ENCODE data around the gene RNF220. TPM values are rescaled to one million over a fixed set of nuclear protein-coding genes. Genes with fewer than 3 reads are reported as not detected.

Gene RNF220
- total RNA-seq, 1 donor from 2014 or later: 52.5 TPM

DNA sequence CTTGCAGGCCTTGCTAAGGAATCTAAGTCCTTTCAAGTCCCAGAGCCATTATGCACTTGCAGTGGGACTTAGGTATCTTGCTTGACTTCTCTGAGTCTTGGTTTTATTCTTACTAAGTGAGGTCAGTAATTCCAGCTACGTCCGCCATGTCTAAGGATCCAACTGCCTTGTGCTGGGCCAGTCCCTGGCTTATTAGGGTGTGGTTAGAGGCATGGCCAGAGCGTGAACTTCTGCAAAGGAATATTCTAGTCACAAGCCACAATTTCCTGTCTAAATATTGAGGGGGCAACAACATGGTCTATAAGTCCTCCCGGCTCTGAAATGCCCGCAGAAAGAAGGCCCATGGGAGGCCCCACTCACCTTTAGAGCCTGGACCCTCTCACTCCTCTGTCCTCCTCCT, 186.3 kb downstream of the RNF220 start:
- Histone ChIP-seq H3K27me3 (no peaks in the 10 kb centered on the region), H3K36me3 (no peaks in the 10 kb centered on the region), H3K9me3 (no peaks in the 10 kb centered on the region), H3K4me1 (no peaks in the 10 kb centered on the region), H3K27ac (no peak overlapping the region), H3K4me3 (no peak overlapping the region)
- intact Hi-C loops (cut with DNase I): no loop called here
- no peak for DNase-seq (ENCODE audit: extremely low spot score in 2 of 2)
- TF ChIP-seq, protein P1, sequence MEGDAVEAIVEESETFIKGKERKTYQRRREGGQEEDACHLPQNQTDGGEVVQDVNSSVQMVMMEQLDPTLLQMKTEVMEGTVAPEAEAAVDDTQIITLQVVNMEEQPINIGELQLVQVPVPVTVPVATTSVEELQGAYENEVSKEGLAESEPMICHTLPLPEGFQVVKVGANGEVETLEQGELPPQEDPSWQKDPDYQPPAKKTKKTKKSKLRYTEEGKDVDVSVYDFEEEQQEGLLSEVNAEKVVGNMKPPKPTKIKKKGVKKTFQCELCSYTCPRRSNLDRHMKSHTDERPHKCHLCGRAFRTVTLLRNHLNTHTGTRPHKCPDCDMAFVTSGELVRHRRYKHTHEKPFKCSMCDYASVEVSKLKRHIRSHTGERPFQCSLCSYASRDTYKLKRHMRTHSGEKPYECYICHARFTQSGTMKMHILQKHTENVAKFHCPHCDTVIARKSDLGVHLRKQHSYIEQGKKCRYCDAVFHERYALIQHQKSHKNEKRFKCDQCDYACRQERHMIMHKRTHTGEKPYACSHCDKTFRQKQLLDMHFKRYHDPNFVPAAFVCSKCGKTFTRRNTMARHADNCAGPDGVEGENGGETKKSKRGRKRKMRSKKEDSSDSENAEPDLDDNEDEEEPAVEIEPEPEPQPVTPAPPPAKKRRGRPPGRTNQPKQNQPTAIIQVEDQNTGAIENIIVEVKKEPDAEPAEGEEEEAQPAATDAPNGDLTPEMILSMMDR (IDR thresholded peaks at IDR 0.05): no peak
- TF ChIP-seq POLR2A (IDR thresholded peaks at IDR 0.05) (no peak), POLR2AphosphoS5 (IDR thresholded peaks at IDR 0.05; ENCODE audit: insufficient read depth in 1 of 2, low read depth in 1 of 2) (no peak)

DNA sequence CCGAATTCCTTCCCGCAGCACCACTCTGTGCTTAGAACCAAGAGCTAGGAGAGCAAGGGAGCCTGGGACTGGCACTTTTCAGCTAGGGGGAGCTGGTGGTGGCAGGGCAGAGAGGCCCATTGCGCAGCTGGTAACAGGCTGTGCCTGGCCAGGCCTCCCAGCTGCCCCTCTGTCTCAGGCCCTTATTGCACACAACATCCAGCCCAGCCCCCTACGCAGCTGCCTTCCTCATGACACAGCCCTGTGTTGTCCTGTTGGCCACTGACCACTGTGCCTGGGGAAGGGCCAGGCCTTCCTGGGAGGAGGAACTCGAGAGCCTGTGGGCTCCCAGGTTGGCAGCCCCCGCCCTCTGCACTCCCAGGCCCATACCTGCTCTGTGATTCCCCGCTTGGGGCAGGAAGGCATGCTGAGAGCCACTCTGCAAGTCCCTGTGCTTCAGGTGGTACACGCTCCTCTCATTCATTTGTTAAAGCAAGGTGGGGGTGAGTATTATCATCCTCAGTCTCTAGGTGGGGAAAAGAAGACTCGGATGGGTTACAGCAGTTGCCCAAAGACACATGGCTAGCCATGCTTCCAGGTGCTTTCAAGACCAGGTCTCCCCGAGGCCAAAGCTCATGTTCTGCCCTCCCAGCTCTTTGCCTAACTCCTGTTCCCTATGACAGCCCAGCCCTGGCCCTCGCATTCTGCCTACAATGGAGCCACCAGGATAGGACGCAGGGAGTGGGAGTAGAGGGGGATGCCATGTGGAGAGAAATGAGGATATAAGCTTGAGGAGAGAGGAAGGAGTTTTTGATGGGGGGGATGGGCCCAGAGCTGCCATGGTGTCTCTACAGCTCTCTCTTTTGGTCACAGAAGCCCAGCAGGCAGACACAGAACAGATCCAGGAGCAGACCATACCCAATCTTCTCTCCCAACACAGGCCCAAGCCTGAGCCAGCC, 187.4 kb downstream of the RNF220 start:
- no peaks in the 10 kb centered on the region for H3K36me3 ChIP-seq
- intact Hi-C loops (cut with DNase I): no loop called here
- DNase-seq (ENCODE audit: extremely low spot score in 2 of 2): no peak
- TF ChIP-seq POLR2AphosphoS5 (IDR thresholded peaks at IDR 0.05; ENCODE audit: insufficient read depth in 1 of 2, low read depth in 1 of 2): no peak
- no peak for TF ChIP-seq POLR2A (IDR thresholded peaks at IDR 0.05)
- TF ChIP-seq, protein P1 (IDR thresholded peaks at IDR 0.05): no peak
- H3K27ac ChIP-seq: no peak overlapping the region
- no peaks in the 10 kb centered on the region for H3K27me3 ChIP-seq
- no peaks in the 10 kb centered on the region for H3K9me3 ChIP-seq
- no peaks in the 10 kb centered on the region for H3K4me1 ChIP-seq
- no peak overlapping the region for H3K4me3 ChIP-seq

- H3K4me1 ChIP-seq: no peaks in the 10 kb centered on the region
- TF ChIP-seq POLR2A (IDR thresholded peaks at IDR 0.05): no peak
- intact Hi-C loops (cut with DNase I): no loop called here
Observed at GRCh38 chr1:44594353-44594752, 189.3 kb downstream of the RNF220 start.

DNA sequence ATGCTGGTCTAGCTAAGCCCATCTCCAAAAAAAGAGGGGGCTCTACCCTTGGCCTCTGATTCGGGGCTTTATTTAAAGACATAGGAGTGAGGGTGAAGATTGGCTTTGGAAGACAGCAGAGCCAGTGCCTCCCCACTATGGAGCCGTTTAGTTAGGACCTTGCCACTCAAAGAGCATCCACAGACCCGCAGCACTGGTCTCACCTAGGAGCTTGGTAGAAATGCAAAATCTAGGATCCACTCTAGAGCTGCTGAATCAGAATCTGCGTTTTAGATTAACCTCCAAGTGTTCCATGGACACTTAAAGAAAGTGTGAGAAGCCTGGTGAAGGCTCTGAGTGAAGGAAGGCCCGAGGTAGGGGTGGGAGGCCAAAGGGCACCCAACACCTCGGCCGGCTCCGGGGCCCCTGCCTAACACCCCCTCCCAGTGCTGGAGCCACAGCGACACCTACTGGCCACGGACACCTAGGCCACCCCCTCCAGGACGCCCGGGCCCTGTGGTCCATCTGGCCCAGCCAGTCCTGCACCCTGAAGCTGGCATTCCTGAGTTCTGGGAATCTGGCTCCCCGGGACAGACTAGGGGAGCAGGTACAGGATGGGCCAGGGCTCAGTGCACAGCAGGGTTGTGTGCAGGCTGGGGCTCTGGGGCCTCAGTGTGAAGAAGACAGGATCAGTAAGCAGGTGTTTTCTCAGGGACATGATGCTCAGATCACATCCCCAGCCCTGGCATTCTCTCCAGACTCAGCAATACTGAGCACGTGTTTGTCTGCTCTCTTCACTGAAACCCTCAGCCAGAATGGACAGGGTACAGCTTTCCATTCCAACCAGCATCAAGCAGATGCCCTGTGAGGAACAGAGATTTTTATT, 190.0 kb downstream of the RNF220 start:
- H3K27me3 ChIP-seq: no peaks in the 10 kb centered on the region
- intact Hi-C loops (cut with DNase I): no loop called here

More at GRCh38 chr1:44594353-44594752, 189.3 kb downstream of the RNF220 start:
- no peak for DNase-seq (ENCODE audit: extremely low spot score in 2 of 2)
- H3K27me3 ChIP-seq: no peaks in the 10 kb centered on the region
- H3K36me3 ChIP-seq: no peaks in the 10 kb centered on the region
- H3K27ac ChIP-seq: no peak overlapping the region
- H3K4me3 ChIP-seq: no peak overlapping the region
- H3K9me3 ChIP-seq: no peaks in the 10 kb centered on the region

DNA sequence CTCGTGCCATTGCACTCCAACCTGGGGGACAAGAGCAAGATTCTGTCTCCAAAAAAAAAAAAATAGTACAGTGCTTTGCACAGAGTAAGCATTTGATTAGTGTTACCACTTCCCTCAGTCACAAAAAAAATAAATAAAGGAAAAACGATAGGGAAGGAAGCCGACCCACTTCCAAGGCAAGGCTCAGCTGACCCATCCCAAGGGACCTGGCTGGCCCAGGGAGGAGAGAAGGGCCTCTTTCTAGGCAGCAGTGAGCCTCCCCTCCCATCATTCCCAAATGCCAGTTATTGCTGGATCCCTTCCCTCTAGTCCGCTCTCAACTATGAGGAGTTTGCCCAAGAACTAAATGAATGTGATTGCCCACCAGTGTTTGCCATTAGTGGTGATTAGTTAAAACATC, 191.5 kb downstream of the RNF220 start:
- TF ChIP-seq, protein P1 (IDR thresholded peaks at IDR 0.05): no peak
- no peak for TF ChIP-seq POLR2AphosphoS5 (IDR thresholded peaks at IDR 0.05; ENCODE audit: insufficient read depth in 1 of 2, low read depth in 1 of 2)
- TF ChIP-seq POLR2A (IDR thresholded peaks at IDR 0.05): no peak
- H3K27me3 ChIP-seq: no peaks in the 10 kb centered on the region
- no peak overlapping the region for H3K27ac ChIP-seq
- intact Hi-C loops (cut with DNase I): no loop called here
- DNase-seq (ENCODE audit: extremely low spot score in 2 of 2): no peak
- H3K36me3 ChIP-seq: no peaks in the 10 kb centered on the region
- H3K9me3 ChIP-seq: no peaks in the 10 kb centered on the region
- no peaks in the 10 kb centered on the region for H3K4me1 ChIP-seq
- no peak overlapping the region for H3K4me3 ChIP-seq

More for the DNA sequence above, 190.0 kb downstream of the RNF220 start:
- Histone ChIP-seq H3K27ac (no peak overlapping the region), H3K4me3 (no peak overlapping the region), H3K9me3 (no peaks in the 10 kb centered on the region), H3K36me3 (no peaks in the 10 kb centered on the region), H3K4me1 (no peaks in the 10 kb centered on the region)
- TF ChIP-seq, protein P1 (IDR thresholded peaks at IDR 0.05): peak; percentile 78 to 88 (median 85)
- no peak for TF ChIP-seq POLR2A (IDR thresholded peaks at IDR 0.05)
- no peak for DNase-seq (ENCODE audit: extremely low spot score in 2 of 2)
